Measurements from ENCODE around the gene NRXN2.
"Not testable (repeated sequence)": the region's sequence is repeated elsewhere in the genome, so short reads cannot be mapped to it uniquely, and the experiment has no call there.

Gene NRXN2

DNA sequence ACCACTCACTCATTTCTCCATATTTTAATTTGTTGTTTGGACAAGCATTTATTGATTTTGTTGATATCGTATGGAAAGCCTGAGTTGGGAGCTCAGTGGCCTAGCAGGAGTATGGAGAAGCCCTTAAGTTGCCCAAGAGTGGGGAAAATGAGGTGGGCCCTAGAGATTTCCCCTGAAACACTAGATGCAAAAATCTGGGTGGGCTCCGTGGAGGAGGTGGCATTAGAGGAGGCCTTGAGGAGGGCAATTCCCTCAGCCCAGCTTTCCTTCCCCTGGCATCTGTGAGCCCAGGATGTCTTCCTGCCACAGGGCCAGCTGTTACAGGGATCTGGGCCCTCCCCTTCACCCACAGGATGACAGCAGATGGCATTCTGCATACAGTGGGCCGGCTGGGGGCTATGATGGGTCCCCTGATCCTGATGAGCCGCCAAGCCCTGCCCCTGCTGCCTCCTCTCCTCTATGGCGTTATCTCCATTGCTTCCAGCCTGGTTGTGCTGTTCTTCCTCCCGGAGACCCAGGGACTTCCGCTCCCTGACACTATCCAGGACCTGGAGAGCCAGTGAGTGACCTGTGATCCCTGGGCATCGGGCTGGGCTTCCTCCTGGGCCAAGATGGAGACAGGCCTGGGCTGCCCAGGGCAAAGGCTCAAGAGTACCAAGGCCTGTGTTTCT is 153.6 kb downstream of the NRXN2 start:
- no peak overlapping the region for H3K4me3 ChIP-seq (ENCODE audit: low read depth, low read length)

DNA sequence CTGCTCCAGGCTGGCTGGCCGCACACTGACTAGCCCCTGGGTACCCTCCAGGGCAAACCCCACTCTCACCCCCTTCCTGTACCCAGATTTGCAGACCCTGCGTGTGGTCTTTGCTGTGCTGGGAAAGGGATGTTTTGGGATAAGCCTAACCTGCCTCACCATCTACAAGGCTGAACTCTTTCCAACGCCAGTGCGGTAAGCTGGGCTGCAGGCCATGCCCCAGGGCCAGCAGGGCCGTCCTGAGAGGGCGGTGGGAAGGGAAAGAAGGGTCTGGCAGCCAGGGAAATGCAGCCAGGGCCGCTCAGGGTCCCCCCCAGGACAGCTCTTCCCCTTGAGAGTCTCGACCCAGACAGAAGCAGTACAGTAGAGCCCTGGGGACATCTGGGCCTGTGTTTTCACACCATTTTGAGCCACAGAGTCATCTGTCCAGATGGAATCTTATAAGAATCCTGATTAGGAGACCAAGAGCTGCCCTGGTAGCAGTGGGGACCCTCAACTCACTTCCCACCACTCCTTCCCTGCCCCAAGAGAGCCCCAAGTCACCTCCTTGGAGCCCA is 154.3 kb downstream of the NRXN2 start:
- H3K4me3 ChIP-seq (ENCODE audit: low read depth, low read length) = no peak overlapping the region

DNA sequence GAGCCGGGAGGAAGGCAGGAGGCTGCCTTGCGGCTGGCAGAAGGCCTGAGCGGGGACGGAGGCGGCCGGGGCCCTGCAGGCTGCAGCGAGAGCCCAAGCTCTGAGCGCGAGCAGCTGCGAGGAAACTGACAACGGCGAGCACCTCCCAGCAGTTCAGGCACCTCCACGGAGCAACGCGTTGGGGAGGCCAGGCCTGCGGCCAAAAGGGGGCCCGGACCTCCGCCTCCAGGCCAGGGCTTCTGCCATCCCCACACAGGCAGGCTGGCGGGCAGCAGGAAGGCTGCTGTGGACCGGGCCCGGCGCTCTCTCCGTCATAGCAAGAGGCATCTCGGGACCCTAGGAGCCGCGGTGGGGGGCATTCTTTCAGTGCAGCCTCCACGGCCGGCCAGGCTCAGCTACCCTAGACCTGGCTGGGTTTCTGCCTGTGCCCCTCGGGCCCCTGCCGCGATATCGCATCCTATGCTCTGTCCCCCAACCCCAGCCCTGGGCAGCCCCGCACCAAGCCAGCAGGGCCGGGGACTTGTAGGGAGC is 154.9 kb downstream of the NRXN2 start:
- no peak overlapping the region for H3K4me3 ChIP-seq (ENCODE audit: low read depth, low read length)

DNA sequence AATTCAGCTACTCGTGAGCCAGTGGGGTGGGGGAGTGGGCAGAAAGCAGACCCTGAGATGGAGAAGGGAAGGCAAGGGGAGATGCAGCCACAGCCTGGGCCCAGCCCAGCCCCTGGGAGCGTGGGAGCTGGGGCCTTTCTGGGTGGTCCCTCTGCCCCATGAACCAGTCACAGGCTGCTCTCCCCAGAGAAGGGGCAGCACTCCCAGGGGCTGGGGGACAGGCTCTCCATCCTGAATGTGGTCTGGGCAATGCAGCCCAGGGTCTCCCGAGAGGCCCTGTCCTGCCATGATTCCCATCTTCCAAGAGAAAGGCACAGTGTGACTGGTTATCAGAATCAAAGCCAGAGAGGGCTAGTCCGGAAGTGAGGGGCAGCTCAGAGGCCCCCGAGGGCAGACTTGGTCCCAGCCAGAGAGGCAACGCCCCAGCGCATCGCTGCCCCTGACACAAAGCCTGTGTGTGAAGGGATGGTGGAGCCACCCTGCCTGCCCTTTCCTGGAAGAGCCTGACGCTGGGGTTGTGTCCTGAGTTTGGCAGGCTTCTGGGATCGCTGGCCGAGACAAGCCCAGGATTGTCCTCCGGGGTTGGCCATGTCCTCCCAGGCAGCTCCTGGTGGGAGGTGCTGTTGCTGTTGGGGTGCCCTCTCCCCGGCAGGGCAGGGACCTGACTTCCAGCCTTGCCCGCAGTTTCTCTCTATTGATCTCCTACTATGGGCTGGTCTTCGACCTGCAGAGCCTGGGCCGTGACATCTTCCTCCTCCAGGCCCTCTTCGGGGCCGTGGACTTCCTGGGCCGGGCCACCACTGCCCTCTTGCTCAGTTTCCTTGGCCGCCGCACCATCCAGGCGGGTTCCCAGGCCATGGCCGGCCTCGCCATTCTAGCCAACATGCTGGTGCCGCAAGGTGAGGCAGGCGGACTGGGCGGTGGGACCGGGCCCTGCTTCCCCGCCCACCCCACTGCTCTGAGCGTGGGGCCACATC is 155.8 kb downstream of the NRXN2 start:
- no peak overlapping the region for H3K4me3 ChIP-seq (ENCODE audit: low read depth, low read length)

DNA sequence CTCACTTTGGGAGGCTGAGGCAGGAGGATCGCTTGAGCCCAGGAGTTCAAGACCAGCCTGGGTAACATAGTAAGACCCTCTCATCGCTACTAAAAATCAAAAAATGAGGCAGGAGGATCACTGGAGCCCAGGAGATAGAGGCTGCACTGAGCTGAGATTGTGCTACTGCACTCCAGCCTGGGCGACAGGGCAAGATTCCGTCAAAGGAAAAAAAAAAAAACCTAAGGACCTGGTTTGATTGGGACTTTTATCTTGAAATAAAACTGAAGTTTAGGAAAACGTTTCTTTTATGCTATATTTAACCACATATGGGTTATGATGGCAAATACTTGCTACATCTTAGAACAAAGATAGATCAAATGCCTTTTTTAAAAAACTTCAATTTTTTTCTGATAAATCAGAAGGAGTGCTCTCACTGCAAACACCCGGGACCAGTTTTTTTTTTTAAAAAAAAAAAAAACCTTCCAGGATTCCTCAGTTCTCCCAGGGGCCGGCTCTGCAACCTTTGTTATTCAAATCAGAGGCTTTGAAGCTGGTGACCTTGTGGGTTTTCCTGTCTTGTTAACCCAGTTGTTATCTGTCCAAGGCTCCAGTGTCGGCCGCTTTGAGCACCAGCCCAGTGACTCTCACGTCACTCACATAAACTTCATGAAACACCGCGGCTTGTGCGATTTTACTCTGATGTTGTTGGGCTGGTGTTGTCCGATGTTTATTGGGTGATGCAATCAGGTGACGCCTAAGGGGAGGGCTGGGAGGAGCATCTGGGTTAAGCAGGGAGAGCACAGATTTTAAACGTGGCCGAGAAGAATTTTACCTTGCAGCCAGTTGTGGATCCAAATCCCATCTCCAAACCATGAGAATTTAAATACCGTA is 156.7 kb downstream of the NRXN2 start:
- H3K4me3 ChIP-seq (ENCODE audit: low read depth, low read length) = no peak overlapping the region

DNA sequence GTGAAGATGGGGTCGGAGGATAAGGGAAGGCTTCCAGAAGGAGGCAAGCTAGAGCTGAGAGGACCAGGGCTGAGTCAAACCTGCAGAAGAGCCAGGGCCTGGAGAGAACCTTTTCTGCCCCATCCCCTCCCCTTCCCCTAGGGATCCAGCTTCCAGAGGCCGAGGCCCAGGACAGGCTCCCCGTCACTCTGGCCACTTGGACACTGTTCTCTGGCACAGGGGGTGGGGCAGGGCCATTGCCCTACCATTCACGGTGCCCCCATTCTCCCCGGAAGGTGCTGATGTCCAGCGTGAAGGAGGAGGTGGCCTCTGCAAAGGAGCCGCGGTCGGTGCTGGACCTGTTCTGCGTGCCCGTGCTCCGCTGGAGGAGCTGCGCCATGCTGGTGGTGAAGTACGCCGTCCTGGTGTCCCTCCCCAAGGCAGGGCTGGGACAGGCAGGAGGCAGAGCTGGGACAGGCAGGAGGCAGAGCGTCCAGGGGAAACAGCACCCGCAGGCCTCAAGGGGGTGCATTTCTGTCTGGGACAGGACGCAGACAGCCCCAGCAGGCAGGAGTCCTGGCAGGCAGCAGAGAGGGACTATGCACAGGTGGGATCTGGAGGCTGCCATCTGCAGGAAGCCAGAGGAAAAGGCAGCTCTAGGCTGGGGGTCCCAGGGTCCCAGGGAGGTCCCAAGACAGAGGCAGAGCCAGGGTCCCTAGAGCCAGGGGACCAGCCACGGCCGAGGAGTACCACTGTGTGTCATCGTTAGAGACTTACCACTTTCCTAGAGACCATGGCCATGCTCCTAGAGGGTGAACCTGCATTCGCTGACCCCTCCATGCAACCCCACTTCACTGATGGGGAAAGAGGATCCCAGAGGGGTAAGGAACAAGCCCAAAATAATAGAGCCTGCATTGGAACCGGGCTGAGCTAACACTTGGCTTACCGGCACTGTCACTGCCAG is 157.8 kb downstream of the NRXN2 start:
- H3K4me3 ChIP-seq (ENCODE audit: low read depth, low read length) = no peak overlapping the region

DNA sequence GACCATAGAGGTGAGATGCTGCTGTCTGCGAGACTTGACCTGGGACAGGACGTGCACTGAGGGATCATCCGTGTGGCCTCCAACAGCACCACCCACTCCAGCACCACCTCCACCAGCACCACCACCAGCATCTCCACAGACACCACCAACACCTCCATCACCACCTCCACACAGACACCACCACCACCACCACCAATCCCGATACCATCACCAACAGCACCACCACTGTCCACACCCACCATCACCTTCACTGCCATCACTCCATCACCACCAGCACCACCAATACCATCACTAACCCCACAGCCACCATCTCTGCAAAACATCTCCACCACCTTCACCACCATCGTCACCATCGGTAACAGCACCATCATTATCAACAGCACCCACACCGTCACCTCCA is 158.6 kb downstream of the NRXN2 start:
- no peak overlapping the region for H3K4me3 ChIP-seq (ENCODE audit: low read depth, low read length)

DNA sequence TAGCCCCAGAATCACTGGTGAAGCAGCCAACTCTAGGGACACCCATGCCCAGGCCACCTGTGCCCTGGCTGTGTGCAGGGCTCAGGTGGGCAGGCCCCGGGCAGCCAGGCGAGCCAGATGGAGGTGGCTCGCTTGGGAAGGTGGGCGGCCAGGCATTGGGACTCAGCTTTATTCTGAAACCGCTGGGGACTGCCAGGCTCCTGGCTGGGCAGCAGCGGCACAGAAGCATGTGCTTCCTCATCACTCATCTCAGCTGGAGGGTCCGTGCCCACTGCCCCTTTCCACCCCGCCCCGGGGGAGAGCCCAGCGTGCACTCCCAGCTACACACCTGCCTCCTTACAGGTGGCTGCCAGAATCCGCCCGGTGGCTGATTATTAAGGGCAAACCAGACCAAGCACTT is 159.0 kb downstream of the NRXN2 start:
- no peak overlapping the region for H3K4me3 ChIP-seq (ENCODE audit: low read depth, low read length)

DNA sequence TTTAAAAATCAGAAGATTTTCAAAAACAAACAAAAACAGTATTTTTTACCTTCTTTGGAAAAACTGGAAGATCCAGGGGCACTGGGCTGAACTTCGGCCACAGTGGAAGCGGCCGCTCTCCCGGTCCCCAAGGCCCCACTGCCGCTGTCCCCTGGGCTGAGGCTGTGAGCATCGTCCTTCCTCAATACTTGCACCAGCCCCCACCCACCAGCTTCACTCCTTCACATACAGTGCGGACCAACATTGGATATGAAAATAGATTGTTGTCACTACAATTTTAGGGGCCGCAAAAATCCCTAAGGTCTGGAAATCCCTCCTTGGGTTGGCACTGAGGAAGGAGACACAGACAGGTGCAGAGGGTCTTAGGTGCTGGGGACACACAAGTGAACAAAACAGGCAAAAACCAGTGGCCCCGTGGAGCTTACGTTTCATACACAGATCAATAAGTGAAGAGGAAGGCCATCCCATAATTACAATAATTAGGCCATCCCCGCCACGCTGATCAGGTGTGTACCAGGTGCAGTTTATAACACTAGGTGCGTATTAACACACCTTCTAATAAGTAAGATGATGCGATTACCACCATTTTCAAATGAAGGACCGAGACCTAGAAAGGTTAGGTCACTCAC is 160.2 kb downstream of the NRXN2 start:
- no peak overlapping the region for H3K4me3 ChIP-seq (ENCODE audit: low read depth, low read length)

DNA sequence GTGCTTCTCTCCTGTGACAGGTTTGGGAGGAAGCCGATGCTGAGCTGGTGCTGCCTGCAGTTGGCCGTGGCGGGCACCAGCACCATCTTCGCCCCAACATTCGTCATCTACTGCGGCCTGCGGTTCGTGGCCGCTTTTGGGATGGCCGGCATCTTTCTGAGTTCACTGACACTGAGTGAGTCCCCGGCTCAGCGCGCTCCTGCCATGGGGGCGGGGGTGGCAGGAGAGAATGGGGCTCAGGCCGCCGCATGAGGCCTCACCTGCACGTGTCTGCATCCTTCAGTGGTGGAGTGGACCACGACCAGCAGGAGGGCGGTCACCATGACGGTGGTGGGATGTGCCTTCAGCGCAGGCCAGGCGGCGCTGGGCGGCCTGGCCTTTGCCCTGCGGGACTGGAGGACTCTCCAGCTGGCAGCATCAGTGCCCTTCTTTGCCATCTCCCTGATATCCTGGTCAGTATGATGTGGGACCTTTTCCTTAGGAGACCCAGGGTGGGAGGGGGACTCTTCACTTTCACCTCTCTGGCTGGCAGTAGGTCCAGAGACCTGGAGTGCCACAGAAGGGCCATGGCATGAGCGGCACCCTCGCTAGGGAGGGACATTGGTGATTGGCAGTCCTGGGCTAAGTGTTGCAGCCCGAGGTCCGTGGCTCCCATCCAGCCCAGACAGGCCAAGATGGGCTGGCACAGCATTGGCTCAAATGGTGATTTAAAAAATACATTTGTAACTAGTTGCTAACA is 160.8 kb downstream of the NRXN2 start:
- no peak overlapping the region for H3K4me3 ChIP-seq (ENCODE audit: low read depth, low read length)

DNA sequence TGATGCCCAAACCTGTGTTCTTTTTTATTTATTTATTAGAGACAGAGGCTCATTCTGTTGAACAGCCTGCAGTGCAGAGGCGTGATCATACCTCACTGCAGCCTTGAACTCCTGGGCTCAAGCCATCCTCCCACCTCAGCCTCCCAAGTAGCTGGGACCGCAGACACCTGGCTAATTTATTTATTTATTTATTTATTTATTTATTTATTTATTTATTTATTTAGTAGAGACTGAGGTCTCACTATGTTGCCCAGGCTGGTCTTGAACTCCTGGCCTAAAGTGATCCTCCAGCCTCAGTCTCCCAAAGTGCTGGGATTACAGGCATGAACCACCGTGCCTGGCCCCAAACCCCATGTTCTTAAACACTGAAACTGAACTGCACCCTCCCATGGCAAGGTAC is 161.6 kb downstream of the NRXN2 start:
- H3K4me3 ChIP-seq (ENCODE audit: low read depth, low read length) = not testable (repeated sequence)

DNA sequence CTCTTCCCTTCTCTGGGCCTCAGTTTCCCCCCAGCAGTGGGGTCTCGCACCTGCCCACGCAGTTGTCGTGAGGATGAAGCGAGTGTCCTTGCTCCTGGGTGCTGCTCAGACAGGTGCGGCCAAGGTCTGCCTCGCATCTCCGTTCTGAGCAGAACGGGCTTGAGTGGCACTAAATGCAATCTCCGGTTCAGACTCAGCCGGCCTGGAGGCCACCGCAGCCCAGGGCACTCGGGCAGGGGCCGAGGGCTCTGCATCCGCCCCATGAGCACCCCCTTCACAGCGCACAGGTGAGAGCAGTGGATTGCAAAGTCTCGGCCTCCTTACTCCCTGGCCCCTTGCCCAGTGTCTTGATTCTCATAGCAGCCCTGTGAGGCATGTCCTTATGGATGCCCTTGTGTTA is 162.1 kb downstream of the NRXN2 start:
- no peak overlapping the region for H3K4me3 ChIP-seq (ENCODE audit: low read depth, low read length)

DNA sequence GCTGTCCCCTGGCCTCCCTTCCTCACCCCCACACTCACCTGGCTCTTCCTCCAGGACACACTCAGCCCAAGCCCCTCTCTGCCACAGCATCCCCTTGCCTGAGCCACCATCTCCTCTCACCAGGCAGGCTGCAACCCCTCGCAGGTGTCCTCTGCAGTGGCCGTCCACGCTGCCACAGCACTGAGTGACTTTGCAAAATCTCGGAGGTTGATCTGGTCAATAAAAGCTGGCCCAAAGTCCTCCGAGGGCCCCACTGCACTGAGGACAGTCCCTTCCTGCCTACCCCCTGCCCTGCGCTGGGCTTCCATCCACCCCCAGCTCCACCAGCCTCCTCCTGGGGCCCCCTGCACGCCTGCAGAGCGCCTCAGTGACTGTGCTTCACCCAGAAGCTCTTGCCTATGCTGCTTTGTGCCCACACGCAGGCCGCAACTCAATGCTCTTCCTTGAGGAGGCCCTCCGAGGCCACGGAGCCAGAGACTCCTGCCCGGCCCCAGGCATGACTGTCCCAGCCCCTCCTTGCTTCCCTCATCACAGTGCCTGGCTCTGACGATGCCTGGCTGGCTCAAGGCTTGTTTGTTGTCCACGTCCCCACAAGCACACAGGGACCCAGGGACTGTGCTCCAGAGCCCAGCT is 162.7 kb downstream of the NRXN2 start:
- H3K4me3 ChIP-seq (ENCODE audit: low read depth, low read length) = no peak overlapping the region

DNA sequence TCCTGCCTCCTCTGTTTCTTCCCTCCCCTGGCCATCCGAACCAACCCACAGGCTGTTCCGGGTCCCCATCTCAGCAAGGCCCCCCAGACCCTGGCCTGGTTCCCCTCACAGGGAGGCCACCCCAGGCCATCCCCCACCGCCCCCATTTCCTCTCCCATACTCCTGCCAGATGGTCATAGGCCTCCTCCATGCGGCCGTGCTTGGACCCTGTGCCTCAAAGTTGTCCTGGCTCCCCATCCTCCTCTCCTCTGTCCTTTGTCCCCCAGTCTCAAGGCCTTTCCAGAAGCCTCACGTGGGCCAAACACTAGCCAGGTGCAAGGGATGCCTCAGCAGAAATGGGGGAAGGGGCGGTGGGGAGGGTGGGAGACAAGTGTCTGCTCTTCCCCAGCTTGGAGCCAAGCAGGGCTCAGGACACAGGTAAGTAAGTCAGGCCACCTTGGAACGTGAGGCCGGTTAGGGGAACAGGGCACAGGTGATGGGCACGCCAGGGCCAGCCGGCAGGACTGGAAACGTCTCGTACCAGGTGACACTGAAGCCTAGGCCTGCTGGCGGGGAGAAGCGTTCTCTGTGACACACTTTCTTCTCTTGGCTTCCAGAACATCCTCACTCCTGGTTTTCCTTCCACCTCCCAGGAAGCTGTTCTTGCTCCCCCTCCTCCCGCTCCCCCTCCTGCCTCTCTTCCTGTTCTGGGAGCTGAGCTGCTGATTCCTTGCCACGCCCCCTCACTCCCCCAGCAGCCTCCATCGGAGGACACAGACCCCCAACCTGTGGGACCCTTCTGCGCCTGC is 163.5 kb downstream of the NRXN2 start:
- H3K4me3 ChIP-seq (ENCODE audit: low read depth, low read length) = no peak overlapping the region

DNA sequence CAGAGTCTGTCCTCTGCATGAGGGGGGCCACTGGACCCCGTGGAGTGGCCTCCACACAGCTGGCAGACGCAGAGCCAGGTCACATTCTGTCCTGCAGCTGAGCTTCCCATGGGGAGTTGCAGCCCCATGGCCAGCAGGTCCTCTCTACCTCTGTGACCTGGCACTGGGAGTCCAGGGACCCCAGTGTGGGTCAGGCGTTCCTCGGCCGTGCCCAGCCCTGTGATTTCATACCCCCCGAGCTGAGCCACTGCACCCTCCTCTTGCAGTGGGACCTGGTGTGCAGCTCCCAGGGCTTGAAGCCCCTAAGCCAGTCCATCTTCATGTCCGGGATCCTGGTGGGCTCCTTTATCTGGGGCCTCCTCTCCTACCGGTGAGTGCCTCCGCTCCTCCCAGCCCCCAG is 164.1 kb downstream of the NRXN2 start:
- no peak overlapping the region for H3K4me3 ChIP-seq (ENCODE audit: low read depth, low read length)

DNA sequence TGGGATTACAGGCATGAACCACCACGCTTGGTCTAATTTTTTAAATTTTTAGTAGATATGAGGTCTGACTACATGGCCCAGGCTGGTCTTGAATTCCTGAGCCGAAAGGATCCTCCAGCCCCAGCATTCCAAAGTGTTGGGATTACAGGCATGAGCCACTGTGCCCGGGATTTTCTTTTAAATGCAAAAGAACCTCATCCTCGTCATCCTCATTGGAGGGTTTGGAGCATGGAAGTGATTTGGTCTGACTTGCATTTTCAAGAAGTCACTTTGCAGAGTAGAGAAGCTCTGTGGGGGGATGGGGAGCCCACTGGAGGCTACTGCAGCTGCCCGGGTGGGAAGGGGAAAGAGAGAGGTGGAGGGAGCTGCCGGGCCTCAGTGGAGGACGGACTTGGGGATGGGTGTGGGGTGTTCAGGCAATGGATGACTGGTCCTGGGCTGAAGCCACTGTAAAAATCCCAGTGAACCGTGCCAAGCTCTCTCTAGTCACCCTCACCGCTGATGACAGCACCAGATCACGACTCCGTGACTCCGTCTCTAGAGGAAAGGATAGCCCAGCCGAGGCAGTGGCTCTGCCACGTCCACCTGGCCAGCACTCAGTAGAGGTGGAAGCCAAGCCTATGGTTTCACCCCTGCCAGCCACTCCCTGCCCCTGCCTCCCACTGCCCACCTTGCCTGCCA is 164.8 kb downstream of the NRXN2 start:
- no peak overlapping the region for H3K4me3 ChIP-seq (ENCODE audit: low read depth, low read length)

Data from iPS-11a (cell line).